Measurements from ENCODE around the gene OSBPL10. TPM values are rescaled to one million over a fixed set of nuclear protein-coding genes. Genes with fewer than 3 reads are reported as not detected.
A peak's percentile ranks its signal among the peaks of the same experiment; 100 is the strongest.

Gene OSBPL10
- total RNA-seq, 2 donors from 2014 or later: 2.2 to 5.1 TPM

GRCh38 chr3:31687020-31687802, 293.9 kb downstream of the OSBPL10 start:
- ATAC-seq (replicated peaks in 1 of 2) (no peak), DNase-seq (no peak)
- Mint-ChIP-seq H3K4me3 (no peak overlapping the region), H3K27me3 (ENCODE audit: low read depth) (no peaks in the 10 kb centered on the region), H3K9me3 (peaks cover 6 to 7% of the 10 kb centered on the region in 2 donors), H3K27ac (no peak overlapping the region), H3K36me3 (ENCODE audit: insufficient read depth in 2 of 2) (peaks cover 3 to 4% of the 10 kb centered on the region in 2 donors), H3K4me1 (ENCODE audit: low read depth) (no peaks in the 10 kb centered on the region)

DNA sequence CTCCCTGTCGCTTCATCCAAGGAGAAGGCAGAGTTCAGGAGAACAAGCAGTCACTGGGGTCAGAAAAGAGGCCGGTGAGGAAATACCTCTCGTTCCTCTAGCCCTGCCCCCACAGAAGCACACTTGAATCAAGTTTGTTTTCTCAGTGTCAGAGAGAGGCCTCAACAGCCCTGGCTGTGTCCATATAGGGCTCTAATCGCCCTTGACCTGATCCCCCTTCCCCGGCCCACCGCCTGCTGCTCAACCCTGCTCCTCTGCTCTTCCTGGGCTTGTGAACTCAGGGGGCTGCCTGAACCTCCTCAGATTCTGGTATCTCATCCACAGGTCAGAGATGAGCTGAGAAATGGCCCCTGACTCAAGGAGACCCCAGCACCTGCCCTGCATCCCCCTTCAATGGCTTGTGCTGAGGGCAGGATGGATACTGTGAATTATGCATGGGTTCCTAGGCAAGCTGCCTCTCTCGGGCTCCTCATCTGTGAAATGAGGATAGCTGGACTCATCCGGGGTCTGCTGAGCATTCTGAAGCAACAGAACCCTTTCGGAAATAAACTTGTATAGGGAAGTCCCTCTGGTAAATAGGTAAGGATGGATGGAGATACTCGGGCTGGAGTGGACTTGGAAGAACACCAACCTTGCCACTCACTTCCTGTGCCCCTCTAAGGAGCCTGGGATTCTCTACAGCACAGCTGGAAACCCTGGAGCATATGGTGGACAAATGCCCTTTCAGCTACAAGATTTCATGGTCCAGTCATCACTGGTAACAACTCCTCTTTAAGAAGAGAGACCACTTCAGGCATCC, 300.8 kb downstream of the OSBPL10 start:
- Mint-ChIP-seq H3K9me3 (no peaks in the 10 kb centered on the region), H3K27me3 (ENCODE audit: low read depth) (no peaks in the 10 kb centered on the region), H3K4me1 (ENCODE audit: low read depth) (no peaks in the 10 kb centered on the region), H3K36me3 (ENCODE audit: insufficient read depth in 2 of 2) (no peaks in the 10 kb centered on the region), H3K4me3 (no peak overlapping the region), H3K27ac (no peak overlapping the region)
- no peak for DNase-seq
- ATAC-seq (replicated peaks in 1 of 2): no peak

DNA sequence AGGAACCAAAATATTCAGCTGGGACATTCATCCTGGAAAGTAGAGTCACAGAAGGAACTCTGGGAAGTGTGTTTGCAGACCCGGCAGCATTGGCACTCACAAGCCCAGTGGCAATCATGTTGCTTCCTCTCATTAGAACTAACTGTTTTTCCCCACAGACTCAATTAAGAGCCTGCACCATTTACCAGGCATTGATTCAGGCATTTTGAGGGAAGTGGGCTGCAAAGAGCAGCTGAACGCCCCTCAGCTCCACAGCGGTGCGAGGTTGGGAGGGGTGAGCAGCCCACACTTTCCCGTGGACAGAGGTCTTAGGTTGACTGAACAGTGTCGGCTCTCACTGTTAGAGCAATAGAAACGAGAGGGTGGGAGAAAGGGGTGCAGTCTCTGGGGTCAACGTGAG, 304.5 kb downstream of the OSBPL10 start:
- ATAC-seq (replicated peaks in 1 of 2): no peak

DNA sequence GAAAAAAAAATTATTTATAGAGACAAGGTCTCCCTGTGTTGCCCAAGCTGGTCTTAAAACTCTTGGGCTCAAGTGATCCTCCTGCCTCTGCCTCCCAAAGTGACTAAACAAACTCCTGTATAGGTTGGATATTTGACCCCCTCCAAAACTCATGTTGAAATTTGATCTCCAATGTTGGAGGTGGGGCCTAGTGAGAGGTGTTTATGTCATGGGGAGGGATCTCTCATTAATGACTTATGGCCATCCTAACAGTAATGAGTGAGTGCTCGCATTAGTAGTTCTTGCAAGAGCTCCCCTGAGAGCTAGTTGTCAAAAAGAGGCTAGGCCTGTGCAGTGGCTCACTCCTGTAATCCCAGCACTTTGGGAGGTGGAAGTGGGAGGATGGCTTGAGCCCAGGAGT, 307.1 kb downstream of the OSBPL10 start:
- no peak overlapping the region for H3K27ac Mint-ChIP-seq
- H3K9me3 Mint-ChIP-seq: no peaks in the 10 kb centered on the region
- H3K36me3 Mint-ChIP-seq (ENCODE audit: insufficient read depth in 2 of 2): no peaks in the 10 kb centered on the region
- DNase-seq: no peak
- H3K4me3 Mint-ChIP-seq: no peak overlapping the region
- no peaks in the 10 kb centered on the region for H3K4me1 Mint-ChIP-seq (ENCODE audit: low read depth)
- no peak for ATAC-seq (replicated peaks in 1 of 2)
- no peaks in the 10 kb centered on the region for H3K27me3 Mint-ChIP-seq (ENCODE audit: low read depth)

More for the DNA sequence above, 304.5 kb downstream of the OSBPL10 start:
- H3K36me3 Mint-ChIP-seq (ENCODE audit: insufficient read depth in 2 of 2): no peaks in the 10 kb centered on the region
- no peak overlapping the region for H3K27ac Mint-ChIP-seq
- H3K9me3 Mint-ChIP-seq: no peaks in the 10 kb centered on the region
- H3K27me3 Mint-ChIP-seq (ENCODE audit: low read depth): no peaks in the 10 kb centered on the region
- no peaks in the 10 kb centered on the region for H3K4me1 Mint-ChIP-seq (ENCODE audit: low read depth)
- DNase-seq: no peak
- H3K4me3 Mint-ChIP-seq: no peak overlapping the region

DNA sequence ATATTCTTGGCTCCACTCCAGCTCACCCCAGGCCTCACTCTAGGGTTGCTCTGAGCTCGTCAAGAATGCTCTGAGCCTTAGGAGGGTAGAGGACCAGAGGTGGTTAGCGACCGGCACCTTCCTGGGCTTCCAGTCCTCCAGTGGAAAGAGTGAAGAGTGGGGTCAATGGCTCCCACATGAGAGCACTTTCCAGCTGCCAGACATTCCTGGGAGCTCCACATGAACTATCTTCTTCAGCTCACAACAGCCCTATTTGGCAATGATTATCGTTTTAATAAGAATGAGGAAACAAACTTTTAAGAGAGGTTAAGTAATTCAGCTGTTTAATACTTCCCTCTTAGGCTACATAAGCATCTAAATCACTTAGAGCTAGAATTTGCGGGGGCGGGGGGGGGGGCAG, 309.1 kb downstream of the OSBPL10 start:
- no peak overlapping the region for H3K4me3 Mint-ChIP-seq
- DNase-seq (no peak), ATAC-seq (replicated peaks in 1 of 2) (no peak)
- H3K36me3 Mint-ChIP-seq (ENCODE audit: insufficient read depth in 2 of 2): no peaks in the 10 kb centered on the region
- H3K27me3 Mint-ChIP-seq (ENCODE audit: low read depth): no peaks in the 10 kb centered on the region
- no peak overlapping the region for H3K27ac Mint-ChIP-seq
- no peaks in the 10 kb centered on the region for H3K9me3 Mint-ChIP-seq
- H3K4me1 Mint-ChIP-seq (ENCODE audit: low read depth): no peaks in the 10 kb centered on the region

DNA sequence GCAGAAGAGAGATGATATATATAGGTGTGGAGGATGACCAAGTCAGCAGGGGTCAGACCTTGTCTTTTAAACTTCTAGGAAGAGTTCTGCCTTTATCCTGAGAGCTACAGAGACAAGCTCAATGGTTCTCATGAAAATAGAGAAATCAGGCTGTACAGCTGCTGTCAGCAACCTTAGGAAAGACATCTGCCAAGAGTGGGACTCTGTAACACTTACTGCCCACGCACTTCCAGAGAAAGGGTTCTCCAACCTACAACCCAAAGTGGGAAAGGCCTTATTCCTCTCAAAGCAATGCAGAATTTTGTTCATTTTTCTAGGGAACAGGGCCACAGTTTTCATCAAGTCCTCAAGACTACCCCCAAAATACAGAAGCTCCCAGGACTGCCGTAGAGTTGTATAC, 309.6 kb downstream of the OSBPL10 start:
- Mint-ChIP-seq H3K27me3 (ENCODE audit: low read depth) (no peaks in the 10 kb centered on the region), H3K4me3 (no peak overlapping the region), H3K9me3 (no peaks in the 10 kb centered on the region), H3K27ac (no peak overlapping the region), H3K36me3 (ENCODE audit: insufficient read depth in 2 of 2) (no peaks in the 10 kb centered on the region), H3K4me1 (ENCODE audit: low read depth) (no peaks in the 10 kb centered on the region)
- ATAC-seq (replicated peaks in 1 of 2) (no peak), DNase-seq (no peak)

GRCh38 chr3:31670722-31671121, 310.3 kb downstream of the OSBPL10 start:
- no peaks in the 10 kb centered on the region for H3K36me3 Mint-ChIP-seq (ENCODE audit: insufficient read depth in 2 of 2)
- H3K9me3 Mint-ChIP-seq: no peaks in the 10 kb centered on the region
- H3K4me1 Mint-ChIP-seq (ENCODE audit: low read depth): no peaks in the 10 kb centered on the region
- no peak for DNase-seq
- H3K4me3 Mint-ChIP-seq: no peak overlapping the region
- ATAC-seq (replicated peaks in 1 of 2): no peak
- H3K27me3 Mint-ChIP-seq (ENCODE audit: low read depth): no peaks in the 10 kb centered on the region
- H3K27ac Mint-ChIP-seq: no peak overlapping the region

GRCh38 chr3:31670136-31670535, 310.9 kb downstream of the OSBPL10 start:
- Mint-ChIP-seq H3K36me3 (ENCODE audit: insufficient read depth in 2 of 2) (no peaks in the 10 kb centered on the region), H3K27me3 (ENCODE audit: low read depth) (no peaks in the 10 kb centered on the region), H3K4me1 (ENCODE audit: low read depth) (no peaks in the 10 kb centered on the region), H3K9me3 (no peaks in the 10 kb centered on the region), H3K27ac (no peak overlapping the region), H3K4me3 (no peak overlapping the region)
- DNase-seq: no peak
- ATAC-seq (replicated peaks in 1 of 2): no peak

GRCh38 chr3:31668242-31668641, 312.8 kb downstream of the OSBPL10 start:
- peak in 1 of 2 donors; percentile 48 for ATAC-seq (replicated peaks in 1 of 2)
- Mint-ChIP-seq H3K4me3 (no peak overlapping the region), H3K36me3 (ENCODE audit: insufficient read depth in 2 of 2) (peaks cover 0 to 1% of the 10 kb centered on the region in 2 donors), H3K4me1 (ENCODE audit: low read depth) (no peaks in the 10 kb centered on the region), H3K27ac (no peak overlapping the region), H3K9me3 (no peaks in the 10 kb centered on the region), H3K27me3 (ENCODE audit: low read depth) (no peaks in the 10 kb centered on the region)
- DNase-seq: no peak

DNA sequence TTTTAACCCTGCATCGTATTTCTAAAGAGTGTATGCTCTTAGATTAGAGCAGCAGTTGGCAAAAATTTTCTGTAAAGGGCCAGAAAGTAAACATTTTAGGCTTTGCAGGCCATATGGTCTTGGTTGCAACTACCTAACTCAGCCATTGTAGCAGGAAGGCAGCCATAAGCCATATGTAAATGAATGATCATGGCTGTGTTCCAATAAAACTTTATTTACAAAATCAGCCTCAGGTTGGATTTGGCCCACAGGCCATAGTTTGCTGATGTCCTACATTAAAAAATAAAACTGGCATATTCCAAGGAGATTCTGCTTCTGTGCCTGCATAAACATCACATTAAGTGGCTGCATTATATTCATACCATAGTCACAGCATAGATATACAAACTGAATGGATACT, 313.5 kb downstream of the OSBPL10 start:
- ATAC-seq (replicated peaks in 1 of 2) (no peak), DNase-seq (no peak)
- no peak overlapping the region for H3K27ac Mint-ChIP-seq
- peaks cover 0 to 1% of the 10 kb centered on the region in 2 donors for H3K36me3 Mint-ChIP-seq (ENCODE audit: insufficient read depth in 2 of 2)
- no peaks in the 10 kb centered on the region for H3K4me1 Mint-ChIP-seq (ENCODE audit: low read depth)
- no peak overlapping the region for H3K4me3 Mint-ChIP-seq
- H3K9me3 Mint-ChIP-seq: no peaks in the 10 kb centered on the region
- no peaks in the 10 kb centered on the region for H3K27me3 Mint-ChIP-seq (ENCODE audit: low read depth)

GRCh38 chr3:31664031-31664430, 317.0 kb downstream of the OSBPL10 start:
- peaks cover 2 to 3% of the 10 kb centered on the region in 2 donors for H3K36me3 Mint-ChIP-seq (ENCODE audit: insufficient read depth in 2 of 2)
- DNase-seq (no peak), ATAC-seq (replicated peaks in 1 of 2) (no peak)
- H3K27me3 Mint-ChIP-seq (ENCODE audit: low read depth): no peaks in the 10 kb centered on the region
- no peak overlapping the region for H3K4me3 Mint-ChIP-seq
- H3K4me1 Mint-ChIP-seq (ENCODE audit: low read depth): no peaks in the 10 kb centered on the region
- peaks cover 0 to 1% of the 10 kb centered on the region in 2 donors for H3K9me3 Mint-ChIP-seq
- H3K27ac Mint-ChIP-seq: no peak overlapping the region

DNA sequence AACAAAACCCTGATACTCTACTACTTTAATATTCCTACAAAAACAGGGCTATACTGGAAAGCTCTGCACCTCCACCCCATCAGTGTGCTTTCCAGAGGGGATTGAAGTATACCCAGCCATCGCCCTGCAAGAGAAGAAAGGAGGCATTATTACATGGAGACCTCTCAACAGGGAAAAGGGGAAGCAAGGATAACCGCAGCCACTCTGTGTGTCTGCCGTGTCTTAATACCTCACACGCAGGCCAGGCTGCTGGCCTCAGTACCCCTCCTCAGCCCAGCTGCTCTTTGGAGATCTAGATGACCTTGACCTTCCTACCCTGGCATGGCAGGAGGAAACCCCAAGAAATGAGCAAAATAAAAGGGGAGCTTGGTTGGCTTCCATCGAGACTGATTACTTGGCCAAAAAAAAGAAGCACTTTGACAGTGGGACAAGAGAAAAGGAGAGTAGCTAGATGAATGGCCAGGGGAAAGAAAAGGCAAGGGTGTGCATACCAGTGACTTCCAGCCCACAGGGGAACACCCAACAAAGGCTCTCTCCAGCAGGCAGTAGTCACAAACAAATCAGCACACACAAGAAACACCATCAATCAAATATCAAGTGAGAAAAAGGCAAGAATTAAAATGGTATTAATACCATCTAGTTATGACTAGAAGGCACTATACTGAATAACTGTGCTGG, 318.9 kb downstream of the OSBPL10 start:
- H3K27ac Mint-ChIP-seq: no peak overlapping the region
- H3K4me1 Mint-ChIP-seq (ENCODE audit: low read depth): no peaks in the 10 kb centered on the region
- peaks cover 5 to 7% of the 10 kb centered on the region in 2 donors for H3K9me3 Mint-ChIP-seq
- H3K27me3 Mint-ChIP-seq (ENCODE audit: low read depth): no peaks in the 10 kb centered on the region
- no peak for ATAC-seq (replicated peaks in 1 of 2)
- DNase-seq: no peak
- no peak overlapping the region for H3K4me3 Mint-ChIP-seq
- peaks cover 7 to 11% of the 10 kb centered on the region in 2 donors for H3K36me3 Mint-ChIP-seq (ENCODE audit: insufficient read depth in 2 of 2)

DNA sequence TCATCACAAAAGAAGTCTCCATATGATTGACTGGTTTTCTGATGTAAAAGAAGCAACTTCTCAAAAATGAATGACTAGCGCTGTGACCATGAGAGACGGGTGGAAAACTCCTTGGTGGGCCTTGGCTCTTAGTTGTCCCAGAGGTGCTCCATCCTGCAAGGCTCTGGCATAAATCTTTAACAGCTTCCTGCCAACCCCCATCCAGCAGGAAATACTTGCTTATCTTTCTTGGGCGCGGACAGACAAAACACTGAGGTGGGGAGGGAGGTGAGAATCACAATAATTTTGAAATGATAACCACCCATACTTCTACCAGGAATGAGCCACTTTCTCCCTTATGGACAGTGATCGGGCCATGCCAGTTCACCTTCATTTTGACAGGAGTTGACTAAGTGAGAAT, 319.8 kb downstream of the OSBPL10 start:
- ATAC-seq (replicated peaks in 1 of 2): no peak

More for the DNA sequence above, 319.8 kb downstream of the OSBPL10 start:
- peaks cover 10 to 13% of the 10 kb centered on the region in 2 donors for H3K9me3 Mint-ChIP-seq
- H3K36me3 Mint-ChIP-seq (ENCODE audit: insufficient read depth in 2 of 2): peaks cover 13 to 14% of the 10 kb centered on the region in 2 donors
- H3K27ac Mint-ChIP-seq: no peak overlapping the region
- H3K27me3 Mint-ChIP-seq (ENCODE audit: low read depth): no peaks in the 10 kb centered on the region
- H3K4me1 Mint-ChIP-seq (ENCODE audit: low read depth): no peaks in the 10 kb centered on the region
- H3K4me3 Mint-ChIP-seq: no peak overlapping the region
- DNase-seq: no peak

Data from activated T-cell treated with anti-CD3 and anti-CD28 coated beads, Interleukin-2, amount 50 U/mL, for 72 hours (primary cell).